Left ventricle myocardium inferior (tissue), 1 donor: ENCODE results near the gene YJEFN3. TPM values are rescaled to one million over a fixed set of nuclear protein-coding genes. Genes with fewer than 3 reads are reported as not detected.

ENCODE experiments used
- DNase-seq: peaks from one replicate; pipeline ENCODE4 v3.0.0-alpha.2; 2020
- H3K27ac ChIP-seq: fragments of 200-600 bp; replicated peaks from 2 replicates; pipeline ENCODE4 v1.8.0; 2021
- H3K27me3 ChIP-seq: fragments of 200-600 bp; 2 replicates; pipeline ENCODE4 v1.8.0; 2021; ENCODE audit warnings: low read depth
- H3K36me3 ChIP-seq: fragments of 200-600 bp; 2 replicates; pipeline ENCODE4 v1.8.0; 2021
- H3K4me1 ChIP-seq: fragments of 200-600 bp; 2 replicates; pipeline ENCODE4 v1.8.0; 2021
- H3K4me3 ChIP-seq: fragments of 200-600 bp; 2 replicates; pipeline ENCODE4 v1.8.0; 2021; ENCODE audit warnings: mild to moderate bottlenecking, moderate library complexity
- H3K9me3 ChIP-seq: fragments of 200-600 bp; replicated peaks from 2 replicates; pipeline ENCODE4 v1.8.0; 2021
- intact Hi-C: fragments of 100-400 bp; cut with micrococcal nuclease; formaldehyde crosslinking; loops from one replicate; pipeline ENCODE4 v1.11.0; 2022
- total RNA-seq: library from RNA; stranded (reverse); fragmentation: NEBNext Ultra II Directional; extraction: Animal tissue kit (Norgen Biotek cat#: 25700); gene quantifications from one replicate; pipeline ENCODE4 v1.2.1, GENCODE V29; 2021
- TF ChIP-seq, protein P1 (sequence below): fragments of 200-600 bp; IDR thresholded peaks from 2 replicates; pipeline ENCODE4 v1.8.0; 2021; ENCODE audit warnings: antibody characterized with exemption, mild to moderate bottlenecking, borderline replicate concordance
- donor health status: DM: no; HTN: yes; CAD: no; lungs with severe emphysema.

The YJEFN3 gene
- total RNA-seq, 1 donor from 2014 or later = 7.8 TPM

DNA sequence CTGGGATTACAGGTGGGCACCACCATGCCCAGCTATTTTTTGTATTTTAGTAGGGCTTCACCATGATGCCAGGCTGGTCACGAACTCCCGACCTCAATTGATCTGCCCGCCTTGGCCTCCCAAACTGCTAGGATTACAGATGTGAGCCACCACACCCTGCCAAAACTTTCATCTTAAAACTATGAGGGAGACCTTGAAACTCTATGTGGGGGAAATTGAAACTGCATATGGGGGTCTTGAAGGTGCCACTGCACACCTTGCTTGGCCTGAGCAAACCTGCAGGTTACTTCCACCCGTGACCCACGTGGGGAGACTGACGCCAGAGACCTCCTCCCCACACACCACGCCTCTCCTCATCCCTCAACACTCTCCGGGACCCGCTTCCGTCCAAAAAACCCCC, 25.0 kb downstream of the YJEFN3 start:
- Histone ChIP-seq H3K9me3 (peaks cover 4% of the 10 kb centered on the region), H3K27ac (no peak overlapping the region), H3K36me3 (no peaks in the 10 kb centered on the region), H3K4me1 (peaks cover 10% of the 10 kb centered on the region), H3K4me3 (no peak overlapping the region), H3K27me3 (peaks cover 30% of the 10 kb centered on the region)
- TF ChIP-seq, protein P1, sequence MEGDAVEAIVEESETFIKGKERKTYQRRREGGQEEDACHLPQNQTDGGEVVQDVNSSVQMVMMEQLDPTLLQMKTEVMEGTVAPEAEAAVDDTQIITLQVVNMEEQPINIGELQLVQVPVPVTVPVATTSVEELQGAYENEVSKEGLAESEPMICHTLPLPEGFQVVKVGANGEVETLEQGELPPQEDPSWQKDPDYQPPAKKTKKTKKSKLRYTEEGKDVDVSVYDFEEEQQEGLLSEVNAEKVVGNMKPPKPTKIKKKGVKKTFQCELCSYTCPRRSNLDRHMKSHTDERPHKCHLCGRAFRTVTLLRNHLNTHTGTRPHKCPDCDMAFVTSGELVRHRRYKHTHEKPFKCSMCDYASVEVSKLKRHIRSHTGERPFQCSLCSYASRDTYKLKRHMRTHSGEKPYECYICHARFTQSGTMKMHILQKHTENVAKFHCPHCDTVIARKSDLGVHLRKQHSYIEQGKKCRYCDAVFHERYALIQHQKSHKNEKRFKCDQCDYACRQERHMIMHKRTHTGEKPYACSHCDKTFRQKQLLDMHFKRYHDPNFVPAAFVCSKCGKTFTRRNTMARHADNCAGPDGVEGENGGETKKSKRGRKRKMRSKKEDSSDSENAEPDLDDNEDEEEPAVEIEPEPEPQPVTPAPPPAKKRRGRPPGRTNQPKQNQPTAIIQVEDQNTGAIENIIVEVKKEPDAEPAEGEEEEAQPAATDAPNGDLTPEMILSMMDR = no peak
- DNase-seq = no peak
- intact Hi-C loops = no loop called here

- Histone ChIP-seq H3K9me3 (peaks cover 4% of the 10 kb centered on the region), H3K27ac (no peak overlapping the region), H3K4me3 (no peak overlapping the region), H3K27me3 (peaks cover 23% of the 10 kb centered on the region), H3K4me1 (peaks cover 10% of the 10 kb centered on the region), H3K36me3 (no peaks in the 10 kb centered on the region)
- intact Hi-C loops = no loop called here
- peak; percentile 48 for DNase-seq
- TF ChIP-seq, protein P1 = peak; percentile 82
These were observed 25.6 kb downstream of the YJEFN3 start for GRCh38 chr19:19554074-19555023.

- Histone ChIP-seq H3K9me3 (no peaks in the 10 kb centered on the region), H3K36me3 (no peaks in the 10 kb centered on the region), H3K27ac (no peak overlapping the region), H3K4me1 (no peaks in the 10 kb centered on the region), H3K4me3 (no peak overlapping the region), H3K27me3 (peaks cover 6% of the 10 kb centered on the region)
- TF ChIP-seq, protein P1 = no peak
- no peak for DNase-seq
- intact Hi-C loops = no loop called here
These were observed 29.3 kb downstream of the YJEFN3 start for GRCh38 chr19:19558055-19558454.

DNA sequence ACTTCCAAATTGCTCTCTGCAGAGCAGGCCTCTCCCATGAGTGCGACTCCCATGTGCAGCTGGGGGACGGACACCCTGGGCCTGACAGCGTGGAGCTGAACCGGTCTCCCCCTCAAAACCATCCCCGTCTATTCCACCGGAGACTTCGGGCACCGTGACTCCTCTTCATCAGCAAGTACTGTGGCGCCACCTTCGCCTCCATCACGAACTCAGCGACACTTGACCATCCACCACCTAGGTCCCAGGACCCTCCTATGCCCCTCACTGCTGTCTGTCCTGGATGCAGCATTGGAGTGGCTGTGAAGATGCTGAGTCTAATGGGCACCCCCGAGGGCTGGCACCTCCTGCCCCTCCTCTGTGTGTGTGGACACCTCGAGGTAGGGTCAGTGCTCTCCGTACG, 29.9 kb downstream of the YJEFN3 start:
- DNase-seq = no peak
- H3K4me1 ChIP-seq = no peaks in the 10 kb centered on the region
- H3K9me3 ChIP-seq = no peaks in the 10 kb centered on the region
- H3K4me3 ChIP-seq = no peak overlapping the region
- intact Hi-C loops = no loop called here
- H3K27me3 ChIP-seq = peaks cover 6% of the 10 kb centered on the region
- no peaks in the 10 kb centered on the region for H3K36me3 ChIP-seq
- TF ChIP-seq, protein P1 = no peak
- no peak overlapping the region for H3K27ac ChIP-seq

GRCh38 chr19:19559931-19560330, 31.2 kb downstream of the YJEFN3 start:
- intact Hi-C loops = no loop called here
- Histone ChIP-seq H3K4me3 (no peak overlapping the region), H3K27ac (no peak overlapping the region), H3K4me1 (no peaks in the 10 kb centered on the region), H3K36me3 (no peaks in the 10 kb centered on the region), H3K9me3 (no peaks in the 10 kb centered on the region), H3K27me3 (peaks cover 2% of the 10 kb centered on the region)
- TF ChIP-seq, protein P1 = no peak
- no peak for DNase-seq
